Measurements from ENCODE around the gene REN. TPM values are rescaled to one million over a fixed set of nuclear protein-coding genes. Genes with fewer than 3 reads are reported as not detected.

Gene REN
- total and polyA plus RNA-seq, 2 of the 13 experiments (the other 11 are each of a cell fraction or from before 2014, with no cell fraction given), result not detected

GRCh38 chr1:204152310-204153044 lies 13.7 kb downstream of the REN start:
- Histone ChIP-seq H3K9ac (ENCODE audit: insufficient read depth, low read depth, low read length) (peak overlapping the region; percentile 60), H3K4me3 (replicated peaks in 1 of 3; ENCODE audit: insufficient read depth in 1 of 3, low read depth in 2 of 3, low read length in 3 of 3) (peak overlapping the region; percentile 61 to 82 (median 72); a peak in 5 of 6 replicates), H3K36me3 (replicated peaks in 1 of 2; ENCODE audit: control insufficient read depth in 1 of 2, insufficient read depth in 2 of 2, low read length in 2 of 2) (no peaks in the 10 kb centered on the region), H3K9me3 (ENCODE audit: low read length) (no peaks in the 10 kb centered on the region), H2AFZ (ENCODE audit: low read length) (no peak overlapping the region), H3K4me1 (ENCODE audit: insufficient read depth, low read length) (peaks cover 38% of the 10 kb centered on the region), H3K27ac (ENCODE audit: extremely low read length, insufficient read depth, low read length) (no peak overlapping the region), H3K79me2 (ENCODE audit: insufficient read depth, low read length) (no peaks in the 10 kb centered on the region), H4K20me1 (ENCODE audit: insufficient read depth, low read length) (no peaks in the 10 kb centered on the region), H3K27me3 (ENCODE audit: control insufficient read depth in 1 of 2, insufficient read depth in 2 of 2, low read length in 2 of 2) (peaks cover 2 to 7% of the 10 kb centered on the region in 2 experiments; a peak in 3 of 5 replicates), H3K4me2 (ENCODE audit: low read depth, low read length) (peak overlapping the region; percentile 77)
- intact Hi-C loops (cut with micrococcal nuclease; ENCODE audit: unreplicated experiment), result loop anchor here (10.0 kb wide), 1 partner anchor 222 kb away; no protein-coding TSS in a partner anchor
- ChIA-PET POLR2A (interaction anchor here (1.1 to 1.9 kb wide), 7 partner anchors 7 to 291 kb away, joined by 3 to 8 read pairs (median 5); partner anchors contain the start of genes GOLT1A and SNRPE), CTCF (ENCODE audit: low intra/inter-chr PET ratio, low total read pairs) (no interaction called here)
- peak; percentile 20 for ATAC-seq
- no TSS peak for BruUV-seq (replicated peaks)
- no peak for FAIRE-seq
- no peak for DNase-seq (ENCODE audit: low spot score)
- in situ Hi-C loops (cut with HindIII; ENCODE audit: extremely low pct_ligation_motif_present, low pct_unique_long_range_greater_than_20kb), result no loop called here
- WGBS (ENCODE audit: low lambda C conversion rate), result 43% methylated on average over 14 of the region's 25 CpGs
- TF ChIP-seq FOSL1 (CRISPR knock-in tag; IDR thresholded peaks at IDR 0.05; ENCODE audit: borderline replicate concordance), result no peak
- peak; percentile 75; the same call in 1 of the 2 replicates for TF ChIP-seq ZNF740 (CRISPR knock-in tag; IDR thresholded peaks at IDR 0.05)
- 0 out of 2 replicates have a peak, but pooled peaks have one; percentile 36 for TF ChIP-seq ZFP41 (CRISPR knock-in tag; IDR thresholded peaks at IDR 0.05; ENCODE audit: borderline replicate concordance)
- TF ChIP-seq KMT2A (CRISPR knock-in tag; IDR thresholded peaks at IDR 0.05), result no peak
- TF ChIP-seq CBFB (CRISPR knock-in tag; IDR thresholded peaks at IDR 0.05), result no peak
- no peak for TF ChIP-seq GATA4 (IDR thresholded peaks at IDR 0.05; ENCODE audit: borderline replicate concordance, low read depth)
- no peak for TF ChIP-seq SPEN (CRISPR knock-in tag; IDR thresholded peaks at IDR 0.05; ENCODE audit: low read depth)
- TF ChIP-seq SALL1 (CRISPR knock-in tag; IDR thresholded peaks at IDR 0.05), result peak; percentile 18; the same call in 1 of the 2 replicates
- peak; percentile 58 for TF ChIP-seq SRSF1 (optimal IDR thresholded peaks at IDR 0.05; ENCODE audit: low read depth, low read length)
- TF ChIP-seq ZNF629 (CRISPR knock-in tag; conservative IDR thresholded peaks at IDR 0.05), result no peak
- TF ChIP-seq PATZ1 (CRISPR knock-in tag; IDR thresholded peaks at IDR 0.05), result 0 out of 2 replicates have a peak, but pooled peaks have one; percentile 59
- 0 out of 2 replicates have a peak, but pooled peaks have one; percentile 20 for TF ChIP-seq ZFX (CRISPR knock-in tag; IDR thresholded peaks at IDR 0.05; ENCODE audit: low read depth)
- TF ChIP-seq ZFP91 (CRISPR knock-in tag; IDR thresholded peaks at IDR 0.05; ENCODE audit: borderline replicate concordance), result 0 out of 2 replicates have a peak, but pooled peaks have one; percentile 13
- peak; percentile 23; the same call in 1 of the 2 replicates for TF ChIP-seq KDM5B (CRISPR knock-in tag; IDR thresholded peaks at IDR 0.05; ENCODE audit: borderline replicate concordance)
- no peak for TF ChIP-seq ARID5B (CRISPR knock-in tag; IDR thresholded peaks at IDR 0.05)

Measured in HepG2 (cell line).